Measurements from ENCODE around the gene CNPY1. TPM values are rescaled to one million over a fixed set of nuclear protein-coding genes. Genes with fewer than 3 reads are reported as not detected.
A peak's percentile ranks its signal among the peaks of the same experiment; 100 is the strongest.

The CNPY1 gene
- total RNA-seq, 2 donors from 2014 or later = not detected

- H3K27me3 Mint-ChIP-seq = peaks cover 77% of the 10 kb centered on the region
- H3K36me3 Mint-ChIP-seq (ENCODE audit: low read depth) = peaks cover 16% of the 10 kb centered on the region
- no peak overlapping the region for H3K27ac Mint-ChIP-seq
- no peak for ATAC-seq (replicated peaks)
- peaks cover 5% of the 10 kb centered on the region for H3K4me1 Mint-ChIP-seq
- H3K4me3 Mint-ChIP-seq = peak overlapping the region; percentile 42
- H3K9me3 Mint-ChIP-seq = no peaks in the 10 kb centered on the region
These were observed 36.4 kb downstream of the CNPY1 start for GRCh38 chr7:155509725-155510551.

- H3K4me1 Mint-ChIP-seq = peaks cover 5% of the 10 kb centered on the region
- peaks cover 80% of the 10 kb centered on the region for H3K27me3 Mint-ChIP-seq
- H3K4me3 Mint-ChIP-seq = peak overlapping the region; percentile 6
- no peaks in the 10 kb centered on the region for H3K9me3 Mint-ChIP-seq
- ATAC-seq (replicated peaks) = no peak
- H3K27ac Mint-ChIP-seq = no peak overlapping the region
- H3K36me3 Mint-ChIP-seq (ENCODE audit: low read depth) = peaks cover 16% of the 10 kb centered on the region
These were observed 37.0 kb downstream of the CNPY1 start for GRCh38 chr7:155509359-155509724.

- Mint-ChIP-seq H3K36me3 (ENCODE audit: low read depth) (peaks cover 16% of the 10 kb centered on the region), H3K4me3 (peak overlapping the region; percentile 6), H3K9me3 (no peaks in the 10 kb centered on the region), H3K27me3 (peaks cover 84% of the 10 kb centered on the region), H3K4me1 (peaks cover 5% of the 10 kb centered on the region), H3K27ac (no peak overlapping the region)
- ATAC-seq (replicated peaks) = no peak
These were observed 37.7 kb downstream of the CNPY1 start for GRCh38 chr7:155508376-155509358.

GRCh38 chr7:155507576-155507975 is 38.8 kb downstream of the CNPY1 start:
- peaks cover 16% of the 10 kb centered on the region for H3K36me3 Mint-ChIP-seq (ENCODE audit: low read depth)
- no peak overlapping the region for H3K27ac Mint-ChIP-seq
- H3K4me3 Mint-ChIP-seq = no peak overlapping the region
- no peaks in the 10 kb centered on the region for H3K9me3 Mint-ChIP-seq
- peaks cover 5% of the 10 kb centered on the region for H3K4me1 Mint-ChIP-seq
- no peak for ATAC-seq (replicated peaks)
- peaks cover 88% of the 10 kb centered on the region for H3K27me3 Mint-ChIP-seq

GRCh38 chr7:155506854-155507337 is 39.5 kb downstream of the CNPY1 start:
- H3K4me3 Mint-ChIP-seq = no peak overlapping the region
- H3K9me3 Mint-ChIP-seq = no peaks in the 10 kb centered on the region
- H3K36me3 Mint-ChIP-seq (ENCODE audit: low read depth) = peaks cover 16% of the 10 kb centered on the region
- peaks cover 5% of the 10 kb centered on the region for H3K4me1 Mint-ChIP-seq
- peaks cover 88% of the 10 kb centered on the region for H3K27me3 Mint-ChIP-seq
- ATAC-seq (replicated peaks) = no peak
- no peak overlapping the region for H3K27ac Mint-ChIP-seq

GRCh38 chr7:155505422-155505793 is 41.0 kb downstream of the CNPY1 start:
- peaks cover 5% of the 10 kb centered on the region for H3K4me1 Mint-ChIP-seq

GRCh38 chr7:155497149-155497901 is 49.0 kb downstream of the CNPY1 start:
- Mint-ChIP-seq H3K9me3 (no peaks in the 10 kb centered on the region), H3K36me3 (ENCODE audit: low read depth) (no peaks in the 10 kb centered on the region), H3K4me1 (no peaks in the 10 kb centered on the region), H3K27ac (no peak overlapping the region), H3K4me3 (no peak overlapping the region), H3K27me3 (peaks cover 38% of the 10 kb centered on the region)
- ATAC-seq (replicated peaks) = no peak

More at GRCh38 chr7:155505422-155505793, 41.0 kb downstream of the CNPY1 start:
- Mint-ChIP-seq H3K9me3 (no peaks in the 10 kb centered on the region), H3K27me3 (peaks cover 85% of the 10 kb centered on the region), H3K36me3 (ENCODE audit: low read depth) (peaks cover 16% of the 10 kb centered on the region), H3K4me3 (no peak overlapping the region), H3K27ac (no peak overlapping the region)
- no peak for ATAC-seq (replicated peaks)

- Mint-ChIP-seq H3K36me3 (ENCODE audit: low read depth) (no peaks in the 10 kb centered on the region), H3K4me1 (peaks cover 6% of the 10 kb centered on the region), H3K4me3 (no peak overlapping the region), H3K27me3 (peaks cover 34% of the 10 kb centered on the region), H3K9me3 (no peaks in the 10 kb centered on the region), H3K27ac (no peak overlapping the region)
- no peak for ATAC-seq (replicated peaks)
These were observed 49.9 kb downstream of the CNPY1 start for GRCh38 chr7:155496267-155497005.

GRCh38 chr7:155495440-155496248 is 50.7 kb downstream of the CNPY1 start:
- no peak overlapping the region for H3K27ac Mint-ChIP-seq
- H3K4me3 Mint-ChIP-seq = no peak overlapping the region
- peaks cover 12% of the 10 kb centered on the region for H3K4me1 Mint-ChIP-seq
- peaks cover 31% of the 10 kb centered on the region for H3K27me3 Mint-ChIP-seq
- peaks cover 4% of the 10 kb centered on the region for H3K9me3 Mint-ChIP-seq
- ATAC-seq (replicated peaks) = no peak
- H3K36me3 Mint-ChIP-seq (ENCODE audit: low read depth) = peaks cover 6% of the 10 kb centered on the region

GRCh38 chr7:155494551-155494950 is 51.8 kb downstream of the CNPY1 start:
- Mint-ChIP-seq H3K4me3 (no peak overlapping the region), H3K27ac (no peak overlapping the region), H3K27me3 (peaks cover 23% of the 10 kb centered on the region), H3K9me3 (peaks cover 4% of the 10 kb centered on the region), H3K4me1 (peaks cover 12% of the 10 kb centered on the region), H3K36me3 (ENCODE audit: low read depth) (peaks cover 6% of the 10 kb centered on the region)
- ATAC-seq (replicated peaks) = no peak

- peaks cover 4% of the 10 kb centered on the region for H3K9me3 Mint-ChIP-seq
- no peak overlapping the region for H3K27ac Mint-ChIP-seq
- H3K4me3 Mint-ChIP-seq = no peak overlapping the region
- peaks cover 18% of the 10 kb centered on the region for H3K27me3 Mint-ChIP-seq
- peaks cover 6% of the 10 kb centered on the region for H3K36me3 Mint-ChIP-seq (ENCODE audit: low read depth)
- H3K4me1 Mint-ChIP-seq = peaks cover 12% of the 10 kb centered on the region
- no peak for ATAC-seq (replicated peaks)
These were observed 52.4 kb downstream of the CNPY1 start for GRCh38 chr7:155493744-155494538.

GRCh38 chr7:155491812-155492211 is 54.5 kb downstream of the CNPY1 start:
- Mint-ChIP-seq H3K4me1 (peaks cover 12% of the 10 kb centered on the region), H3K9me3 (peaks cover 4% of the 10 kb centered on the region), H3K36me3 (ENCODE audit: low read depth) (peaks cover 6% of the 10 kb centered on the region), H3K27me3 (peaks cover 12% of the 10 kb centered on the region), H3K4me3 (peak overlapping the region; percentile 84), H3K27ac (no peak overlapping the region)
- ATAC-seq (replicated peaks) = no peak
